Fibroblast of the aortic adventitia (primary cell): ENCODE measurements around the gene GREB1. TPM values are rescaled to one million over a fixed set of nuclear protein-coding genes. Genes with fewer than 3 reads are reported as not detected.
"Not testable (repeated sequence)": the region's sequence is repeated elsewhere in the genome, so short reads cannot be mapped to it uniquely, and the experiment has no call there.

ENCODE experiments used
- DNase-seq: peaks from one replicate; pipeline ENCODE4 v3.0.0-alpha.2; 2010; ENCODE audit warnings: low read depth
- H3K4me3 ChIP-seq: 2 replicates; pipeline ENCODE4 v1.5.1; 2011; ENCODE audit warnings: low read depth, mild to moderate bottlenecking, control low read depth, low read length, moderate library complexity
- total RNA-seq: library from RNA; depleted of rRNA; stranded (reverse); fragments of >200 nt; gene quantifications from 2 replicates; pipeline ENCODE4 v1.2.3, GENCODE V29; 2012; ENCODE audit warnings: low replicate concordance
- TF ChIP-seq, protein P1 (sequence below): IDR thresholded peaks from 2 replicates; pipeline ENCODE4 v1.5.1; 2011; ENCODE audit warnings: mild to moderate bottlenecking, low read length, control low read depth, inconsistent platforms; ENCODE audit not compliant: insufficient read depth

GREB1 gene
- total RNA-seq, 1 donor = under 0.01 TPM

DNA sequence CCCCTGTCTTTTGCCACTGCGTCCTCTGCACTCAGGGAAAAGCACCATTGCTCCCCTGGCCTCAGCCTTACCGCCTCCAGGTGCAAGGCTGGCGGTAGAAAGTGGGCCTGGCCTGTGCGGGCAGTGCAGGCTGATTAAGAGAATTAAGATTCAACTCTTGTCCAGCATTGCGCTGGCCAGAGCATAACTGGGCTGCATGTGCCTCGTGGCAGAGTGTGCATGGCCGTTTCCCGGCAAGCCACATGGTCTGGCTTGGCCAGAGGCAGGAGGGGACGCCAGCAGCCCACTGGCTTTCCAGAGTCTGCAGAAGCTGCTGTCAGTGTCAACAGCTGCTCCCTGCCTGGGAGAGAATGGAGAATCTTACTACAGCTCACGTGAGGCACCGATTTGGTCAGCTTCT, 123.8 kb downstream of the GREB1 start:
- TF ChIP-seq, protein P1, sequence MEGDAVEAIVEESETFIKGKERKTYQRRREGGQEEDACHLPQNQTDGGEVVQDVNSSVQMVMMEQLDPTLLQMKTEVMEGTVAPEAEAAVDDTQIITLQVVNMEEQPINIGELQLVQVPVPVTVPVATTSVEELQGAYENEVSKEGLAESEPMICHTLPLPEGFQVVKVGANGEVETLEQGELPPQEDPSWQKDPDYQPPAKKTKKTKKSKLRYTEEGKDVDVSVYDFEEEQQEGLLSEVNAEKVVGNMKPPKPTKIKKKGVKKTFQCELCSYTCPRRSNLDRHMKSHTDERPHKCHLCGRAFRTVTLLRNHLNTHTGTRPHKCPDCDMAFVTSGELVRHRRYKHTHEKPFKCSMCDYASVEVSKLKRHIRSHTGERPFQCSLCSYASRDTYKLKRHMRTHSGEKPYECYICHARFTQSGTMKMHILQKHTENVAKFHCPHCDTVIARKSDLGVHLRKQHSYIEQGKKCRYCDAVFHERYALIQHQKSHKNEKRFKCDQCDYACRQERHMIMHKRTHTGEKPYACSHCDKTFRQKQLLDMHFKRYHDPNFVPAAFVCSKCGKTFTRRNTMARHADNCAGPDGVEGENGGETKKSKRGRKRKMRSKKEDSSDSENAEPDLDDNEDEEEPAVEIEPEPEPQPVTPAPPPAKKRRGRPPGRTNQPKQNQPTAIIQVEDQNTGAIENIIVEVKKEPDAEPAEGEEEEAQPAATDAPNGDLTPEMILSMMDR = no peak
- no peak overlapping the region for H3K4me3 ChIP-seq
- no peak for DNase-seq

- no peak overlapping the region for H3K4me3 ChIP-seq
- no peak for DNase-seq
- TF ChIP-seq, protein P1 = no peak
These were observed 124.6 kb downstream of the GREB1 start for GRCh38 chr2:11658208-11659114.

- no peak for DNase-seq
- TF ChIP-seq, protein P1 = no peak
- H3K4me3 ChIP-seq = no peak overlapping the region
These were observed 125.2 kb downstream of the GREB1 start for GRCh38 chr2:11659115-11659475.

- TF ChIP-seq, protein P1 = no peak
- H3K4me3 ChIP-seq = no peak overlapping the region
- no peak for DNase-seq
These were observed 126.0 kb downstream of the GREB1 start for GRCh38 chr2:11659851-11660250.

- not testable (repeated sequence) for DNase-seq, H3K4me3 ChIP-seq
These were observed 126.6 kb downstream of the GREB1 start for GRCh38 chr2:11660396-11660795.

DNA sequence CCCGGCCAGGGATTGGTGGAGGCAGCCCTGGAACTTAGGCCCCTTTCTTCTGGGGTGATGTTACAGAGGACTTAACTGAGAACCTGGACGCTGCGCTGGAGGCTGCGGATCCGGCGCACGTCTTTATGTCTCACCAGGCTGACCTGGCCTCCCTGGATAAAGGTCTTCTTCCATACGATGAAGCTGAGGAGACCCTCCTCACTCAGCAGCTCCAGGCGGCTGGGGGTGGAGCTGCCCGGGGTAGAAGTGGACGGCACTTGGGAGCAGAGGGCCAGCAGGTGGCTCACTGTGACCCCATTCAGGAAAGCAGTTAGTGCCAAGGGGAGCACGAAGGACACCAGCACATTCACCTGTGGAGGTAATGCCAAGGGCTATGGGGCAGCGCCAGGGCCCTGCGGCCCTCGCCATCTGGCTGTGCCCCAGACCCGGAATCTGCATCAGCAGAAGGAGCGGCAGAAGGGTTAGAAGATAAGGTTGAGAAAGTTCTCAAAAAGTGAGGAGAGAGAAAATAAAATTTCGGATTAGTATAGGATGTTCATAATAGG, 128.1 kb downstream of the GREB1 start:
- TF ChIP-seq, protein P1 = no peak
- no peak overlapping the region for H3K4me3 ChIP-seq
- DNase-seq = no peak

DNA sequence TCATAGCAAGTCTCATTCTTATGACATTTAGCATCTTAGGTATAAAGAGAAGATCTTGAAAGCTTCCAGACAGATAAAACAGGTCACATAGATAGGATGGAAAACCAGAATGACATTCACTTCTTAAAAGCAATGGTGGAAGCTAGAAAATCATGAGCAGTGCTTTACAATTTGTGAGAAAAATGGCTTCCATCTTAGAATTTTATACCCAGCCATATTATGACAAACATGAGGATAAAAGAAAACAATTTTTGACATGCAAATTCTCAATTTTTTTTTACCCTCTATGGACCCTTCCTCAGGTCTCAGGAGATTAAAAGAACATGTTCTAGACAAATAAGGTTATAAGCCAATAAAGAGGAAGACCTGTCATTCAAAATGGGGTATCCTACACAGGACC, 129.0 kb downstream of the GREB1 start:
- no peak for DNase-seq
- no peak overlapping the region for H3K4me3 ChIP-seq
- TF ChIP-seq, protein P1 = no peak
